ENCODE results near the gene LRBA. TPM values are rescaled to one million over a fixed set of nuclear protein-coding genes. Genes with fewer than 3 reads are reported as not detected.

The LRBA gene
- total RNA-seq, 1 experiment from 2014 or later: 55.3 TPM

DNA sequence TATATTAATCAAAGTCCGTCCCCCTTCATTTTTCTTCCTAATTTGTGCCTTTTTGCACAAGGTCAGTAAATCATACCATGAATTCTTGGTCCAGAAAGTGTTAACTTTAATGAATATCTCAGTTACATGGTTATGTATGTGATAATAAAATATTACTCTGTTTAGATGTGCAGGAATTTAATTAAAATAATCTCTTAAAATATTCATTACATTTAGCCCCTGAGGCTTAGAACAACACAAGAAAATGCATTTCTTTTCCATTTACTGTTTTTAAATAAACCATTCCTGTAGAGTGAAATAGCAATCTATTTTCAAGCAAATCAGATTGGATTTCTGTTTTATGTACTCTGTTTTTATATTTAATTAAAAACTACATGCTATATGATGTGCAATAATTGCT is 415.5 kb downstream of the LRBA start:
- Histone ChIP-seq H4K20me1 (ENCODE audit: control insufficient read depth, insufficient read depth, insufficient read length) (no peaks in the 10 kb centered on the region), H3K4me2 (ENCODE audit: insufficient read depth, insufficient read length, low read length) (no peak overlapping the region)

More for the DNA sequence above, 415.5 kb downstream of the LRBA start:
- Histone ChIP-seq H3T11ph (ENCODE audit: low read length) (no peak overlapping the region), H3K23me2 (ENCODE audit: insufficient read length, low read depth, low read length, poor library complexity, severe bottlenecking) (no peaks in the 10 kb centered on the region), H4K5ac (ENCODE audit: insufficient read length, low read depth, low read length) (no peak overlapping the region), H4K8ac (replicated peaks; ENCODE audit: insufficient read length, low read depth, low read length) (no peak overlapping the region), H2AK5ac (ENCODE audit: insufficient read length, low read length) (no peak overlapping the region), H3K23ac (ENCODE audit: insufficient read length, low read depth, low read length) (no peak overlapping the region), H2BK5ac (ENCODE audit: insufficient read length, low read length) (no peak overlapping the region), H2BK120ac (ENCODE audit: low read depth, low read length, poor library complexity, severe bottlenecking) (no peak overlapping the region), H2AFZ (ENCODE audit: low read length) (no peak overlapping the region), H3K27ac (ENCODE audit: insufficient read length, low read depth, low read length) (no peak overlapping the region), H2BK15ac (ENCODE audit: low read depth, low read length) (no peak overlapping the region), H3K56ac (ENCODE audit: insufficient read length, low read depth, low read length) (no peak overlapping the region), H2BK12ac (ENCODE audit: insufficient read length, low read depth, low read length) (no peak overlapping the region), H3K79me1 (ENCODE audit: insufficient read depth, low read depth, low read length, poor library complexity, severe bottlenecking) (no peaks in the 10 kb centered on the region), H2BK20ac (ENCODE audit: low read depth, low read length, poor library complexity, severe bottlenecking) (no peak overlapping the region), H3K27me3 (ENCODE audit: insufficient read depth, low read length) (no peaks in the 10 kb centered on the region), H3K18ac (ENCODE audit: insufficient read length, low read depth, low read length) (no peak overlapping the region), H3K14ac (ENCODE audit: insufficient read depth, low read length) (no peak overlapping the region), H4K91ac (ENCODE audit: insufficient read length, low read depth, low read length) (no peak overlapping the region), H3K4ac (ENCODE audit: low read depth, low read length) (no peak overlapping the region), H3K79me2 (ENCODE audit: insufficient read depth, low read length) (no peaks in the 10 kb centered on the region), H3K9ac (ENCODE audit: extremely low read depth, insufficient read length, low read length) (no peak overlapping the region), H3K9me3 (ENCODE audit: control insufficient read depth, low read depth, low read length) (no peaks in the 10 kb centered on the region), H3K4me1 (ENCODE audit: insufficient read depth, low read length) (no peaks in the 10 kb centered on the region)
- Mint-ChIP-seq H3K9me3 (no peaks in the 10 kb centered on the region), H3K4me1 (no peaks in the 10 kb centered on the region), H3K4me3 (no peak overlapping the region), H3K27me3 (ENCODE audit: low read depth) (no peaks in the 10 kb centered on the region), H3K27ac (no peak overlapping the region), H3K36me3 (ENCODE audit: insufficient read depth in 1 of 3, low read depth in 3 of 3) (no peaks in the 10 kb centered on the region)
- TF ChIP-seq, protein P1, sequence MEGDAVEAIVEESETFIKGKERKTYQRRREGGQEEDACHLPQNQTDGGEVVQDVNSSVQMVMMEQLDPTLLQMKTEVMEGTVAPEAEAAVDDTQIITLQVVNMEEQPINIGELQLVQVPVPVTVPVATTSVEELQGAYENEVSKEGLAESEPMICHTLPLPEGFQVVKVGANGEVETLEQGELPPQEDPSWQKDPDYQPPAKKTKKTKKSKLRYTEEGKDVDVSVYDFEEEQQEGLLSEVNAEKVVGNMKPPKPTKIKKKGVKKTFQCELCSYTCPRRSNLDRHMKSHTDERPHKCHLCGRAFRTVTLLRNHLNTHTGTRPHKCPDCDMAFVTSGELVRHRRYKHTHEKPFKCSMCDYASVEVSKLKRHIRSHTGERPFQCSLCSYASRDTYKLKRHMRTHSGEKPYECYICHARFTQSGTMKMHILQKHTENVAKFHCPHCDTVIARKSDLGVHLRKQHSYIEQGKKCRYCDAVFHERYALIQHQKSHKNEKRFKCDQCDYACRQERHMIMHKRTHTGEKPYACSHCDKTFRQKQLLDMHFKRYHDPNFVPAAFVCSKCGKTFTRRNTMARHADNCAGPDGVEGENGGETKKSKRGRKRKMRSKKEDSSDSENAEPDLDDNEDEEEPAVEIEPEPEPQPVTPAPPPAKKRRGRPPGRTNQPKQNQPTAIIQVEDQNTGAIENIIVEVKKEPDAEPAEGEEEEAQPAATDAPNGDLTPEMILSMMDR (conservative IDR thresholded peaks at IDR 0.05): no peak
- no peak for DNase-seq
- WGBS (ENCODE audit: extremely low coverage, insufficient read length, low lambda C conversion rate): no CpG with 5 or more reads among the region's 1 CpG
